Measurements from ENCODE around the gene BPIFB1. TPM values are rescaled to one million over a fixed set of nuclear protein-coding genes. Genes with fewer than 3 reads are reported as not detected.

Gene BPIFB1
- total and polyA plus RNA-seq, 2 of the 13 experiments (the other 11 are each of a cell fraction or from before 2014, with no cell fraction given), result 0.82 to 4.4 TPM

- TF ChIP-seq, protein P1, sequence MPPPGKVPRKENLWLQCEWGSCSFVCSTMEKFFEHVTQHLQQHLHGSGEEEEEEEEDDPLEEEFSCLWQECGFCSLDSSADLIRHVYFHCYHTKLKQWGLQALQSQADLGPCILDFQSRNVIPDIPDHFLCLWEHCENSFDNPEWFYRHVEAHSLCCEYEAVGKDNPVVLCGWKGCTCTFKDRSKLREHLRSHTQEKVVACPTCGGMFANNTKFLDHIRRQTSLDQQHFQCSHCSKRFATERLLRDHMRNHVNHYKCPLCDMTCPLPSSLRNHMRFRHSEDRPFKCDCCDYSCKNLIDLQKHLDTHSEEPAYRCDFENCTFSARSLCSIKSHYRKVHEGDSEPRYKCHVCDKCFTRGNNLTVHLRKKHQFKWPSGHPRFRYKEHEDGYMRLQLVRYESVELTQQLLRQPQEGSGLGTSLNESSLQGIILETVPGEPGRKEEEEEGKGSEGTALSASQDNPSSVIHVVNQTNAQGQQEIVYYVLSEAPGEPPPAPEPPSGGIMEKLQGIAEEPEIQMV (CRISPR knock-in tag; IDR thresholded peaks at IDR 0.05; ENCODE audit: low read depth), result no peak
- no peak for TF ChIP-seq TAF15 (IDR thresholded peaks at IDR 0.05; ENCODE audit: low read depth, low read length, poor library complexity, severe bottlenecking)
- TF ChIP-seq ZNF556 (CRISPR knock-in tag; IDR thresholded peaks at IDR 0.05; ENCODE audit: borderline replicate concordance), result no peak
- TF ChIP-seq, protein P2, sequence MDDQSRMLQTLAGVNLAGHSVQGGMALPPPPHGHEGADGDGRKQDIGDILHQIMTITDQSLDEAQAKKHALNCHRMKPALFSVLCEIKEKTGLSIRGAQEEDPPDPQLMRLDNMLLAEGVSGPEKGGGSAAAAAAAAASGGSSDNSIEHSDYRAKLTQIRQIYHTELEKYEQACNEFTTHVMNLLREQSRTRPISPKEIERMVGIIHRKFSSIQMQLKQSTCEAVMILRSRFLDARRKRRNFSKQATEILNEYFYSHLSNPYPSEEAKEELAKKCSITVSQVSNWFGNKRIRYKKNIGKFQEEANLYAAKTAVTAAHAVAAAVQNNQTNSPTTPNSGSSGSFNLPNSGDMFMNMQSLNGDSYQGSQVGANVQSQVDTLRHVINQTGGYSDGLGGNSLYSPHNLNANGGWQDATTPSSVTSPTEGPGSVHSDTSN (CRISPR knock-in tag; IDR thresholded peaks at IDR 0.05; ENCODE audit: borderline replicate concordance), result no peak
- TF ChIP-seq SRSF1 (optimal IDR thresholded peaks at IDR 0.05; ENCODE audit: low read depth, low read length), result no peak
- TF ChIP-seq SMAD9 (CRISPR knock-in tag; IDR thresholded peaks at IDR 0.05), result no peak
- no peak for TF ChIP-seq ZNF713 (CRISPR knock-in tag; IDR thresholded peaks at IDR 0.05)
- no peak for TF ChIP-seq ZNF790 (CRISPR knock-in tag; IDR thresholded peaks at IDR 0.05; ENCODE audit: borderline replicate concordance)
- no peak for TF ChIP-seq MAF1 (CRISPR knock-in tag; IDR thresholded peaks at IDR 0.05; ENCODE audit: borderline replicate concordance)
- TF ChIP-seq SP140L (CRISPR knock-in tag; IDR thresholded peaks at IDR 0.05; ENCODE audit: borderline replicate concordance), result 0 out of 2 replicates have a peak, but pooled peaks have one; percentile 35
- TF ChIP-seq ZNF800 (CRISPR knock-in tag; IDR thresholded peaks at IDR 0.05), result no peak
- TF ChIP-seq ZNF460 (CRISPR knock-in tag; IDR thresholded peaks at IDR 0.05; ENCODE audit: borderline replicate concordance), result no peak
- no peak for TF ChIP-seq ZFP82 (CRISPR knock-in tag; IDR thresholded peaks at IDR 0.05; ENCODE audit: borderline replicate concordance)
- no peak for TF ChIP-seq ATF6 (CRISPR knock-in tag; conservative IDR thresholded peaks at IDR 0.05)
- TF ChIP-seq ZNF878 (CRISPR knock-in tag; IDR thresholded peaks at IDR 0.05), result no peak
- TF ChIP-seq ONECUT2 (CRISPR knock-in tag; IDR thresholded peaks at IDR 0.05), result no peak
- no peak for TF ChIP-seq ZNF615 (CRISPR knock-in tag; IDR thresholded peaks at IDR 0.05; ENCODE audit: borderline replicate concordance)
- TF ChIP-seq NPAS2 (CRISPR knock-in tag; IDR thresholded peaks at IDR 0.05; ENCODE audit: borderline replicate concordance), result no peak
- no peak for TF ChIP-seq TMF1 (CRISPR knock-in tag; IDR thresholded peaks at IDR 0.05; ENCODE audit: low read depth)
- no peak for TF ChIP-seq SNRNP70 (IDR thresholded peaks at IDR 0.05; ENCODE audit: low read depth, low read length)
Observed at GRCh38 chr20:33291830-33292355, 8.9 kb downstream of the BPIFB1 start (continued).

All from HepG2 (cell line).